ENCODE data around the gene BANP.

BANP gene

GRCh38 chr16:87918338-87918737 is 32.9 kb upstream of the BANP start:
- peaks cover 14% of the 10 kb centered on the region for H3K4me1 ChIP-seq (ENCODE audit: control insufficient read depth, insufficient read depth, low read length, unreplicated experiment)
- peak overlapping the region; percentile 87 for H2AFZ ChIP-seq (ENCODE audit: low read length, unreplicated experiment)
- H3K27me3 ChIP-seq (ENCODE audit: insufficient read depth, low read length) = no peaks in the 10 kb centered on the region; the same call in 1 of the 2 replicates
- H3K36me3 ChIP-seq (ENCODE audit: insufficient read depth, low read length) = no peaks in the 10 kb centered on the region
- peak overlapping the region; percentile 70 for H3K4me3 ChIP-seq (ENCODE audit: low read depth, low read length)
- peak overlapping the region; percentile 59; the same call in 1 of the 2 replicates for H3K27ac ChIP-seq (ENCODE audit: low read depth, low read length)
- no peaks in the 10 kb centered on the region for H3K79me2 ChIP-seq (ENCODE audit: control insufficient read depth, insufficient read depth, low read length, unreplicated experiment)

- Histone ChIP-seq H3K27me3 (ENCODE audit: insufficient read depth, low read length) (no peaks in the 10 kb centered on the region), H3K4me1 (ENCODE audit: control insufficient read depth, insufficient read depth, low read length, unreplicated experiment) (peaks cover 14% of the 10 kb centered on the region), H2AFZ (ENCODE audit: low read length, unreplicated experiment) (peak overlapping the region; percentile 87), H3K36me3 (ENCODE audit: insufficient read depth, low read length) (no peaks in the 10 kb centered on the region), H3K4me3 (ENCODE audit: low read depth, low read length) (peak overlapping the region; percentile 70), H3K79me2 (ENCODE audit: control insufficient read depth, insufficient read depth, low read length, unreplicated experiment) (no peaks in the 10 kb centered on the region), H3K27ac (ENCODE audit: low read depth, low read length) (peak overlapping the region; percentile 59; the same call in 1 of the 2 replicates)
Observed at GRCh38 chr16:87918866-87919680, 32.2 kb upstream of the BANP start.

DNA sequence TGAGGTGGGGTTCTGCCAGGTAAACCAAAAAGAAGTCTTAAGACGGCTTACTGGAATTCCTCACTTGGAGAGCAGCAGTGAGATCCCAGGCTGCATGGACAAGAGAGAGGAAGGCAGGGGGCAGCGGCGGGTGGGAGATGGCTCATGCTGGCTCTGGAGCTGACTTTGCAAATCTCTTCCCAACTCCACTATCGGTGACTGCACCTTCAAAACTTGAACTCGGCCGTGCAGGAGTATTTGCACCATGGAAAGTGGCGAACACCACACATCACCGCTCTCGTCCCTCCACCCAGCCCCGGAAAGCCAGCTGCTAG is 31.6 kb upstream of the BANP start:
- Histone ChIP-seq H3K79me2 (ENCODE audit: control insufficient read depth, insufficient read depth, low read length, unreplicated experiment) (no peaks in the 10 kb centered on the region), H3K27me3 (ENCODE audit: insufficient read depth, low read length) (no peaks in the 10 kb centered on the region), H3K4me1 (ENCODE audit: control insufficient read depth, insufficient read depth, low read length, unreplicated experiment) (peaks cover 14% of the 10 kb centered on the region), H3K27ac (ENCODE audit: low read depth, low read length) (no peak overlapping the region), H3K36me3 (ENCODE audit: insufficient read depth, low read length) (no peaks in the 10 kb centered on the region), H3K4me3 (ENCODE audit: low read depth, low read length) (no peak overlapping the region), H2AFZ (ENCODE audit: low read length, unreplicated experiment) (no peak overlapping the region)

DNA sequence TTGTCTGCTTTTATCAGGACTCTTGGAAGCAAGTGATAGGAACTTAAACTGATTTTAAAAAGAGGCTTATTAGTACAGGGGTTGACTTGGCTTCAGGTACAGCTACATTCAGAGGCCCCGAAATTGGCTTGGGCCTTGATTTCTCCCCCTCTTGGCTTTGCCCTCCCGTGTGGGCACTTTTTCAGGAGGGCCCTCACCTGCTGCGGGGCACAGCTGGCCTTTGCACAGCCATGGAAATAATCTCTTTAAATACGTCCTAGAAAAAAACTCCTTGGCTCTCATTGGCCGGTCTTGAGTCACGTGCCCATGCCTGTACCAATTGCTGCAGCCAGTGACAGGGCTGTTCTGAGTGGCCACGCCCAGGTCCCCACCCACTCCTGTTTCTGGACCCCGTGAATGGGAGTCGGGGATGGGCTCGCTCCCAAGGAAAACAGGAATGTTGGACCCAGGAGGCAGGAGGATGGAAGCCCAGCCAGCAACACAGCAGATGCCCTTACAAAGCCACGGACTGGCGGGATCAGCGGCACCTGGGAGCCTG is 29.9 kb upstream of the BANP start:
- no peak overlapping the region for H3K4me3 ChIP-seq (ENCODE audit: low read depth, low read length)
- H2AFZ ChIP-seq (ENCODE audit: low read length, unreplicated experiment) = no peak overlapping the region
- H3K4me1 ChIP-seq (ENCODE audit: control insufficient read depth, insufficient read depth, low read length, unreplicated experiment) = peaks cover 14% of the 10 kb centered on the region
- H3K79me2 ChIP-seq (ENCODE audit: control insufficient read depth, insufficient read depth, low read length, unreplicated experiment) = no peaks in the 10 kb centered on the region
- H3K27me3 ChIP-seq (ENCODE audit: insufficient read depth, low read length) = 0 out of 2 replicates have a peak, but pooled peaks cover 2% of the 10 kb centered on the region
- no peak overlapping the region for H3K27ac ChIP-seq (ENCODE audit: low read depth, low read length)
- no peaks in the 10 kb centered on the region for H3K36me3 ChIP-seq (ENCODE audit: insufficient read depth, low read length)

DNA sequence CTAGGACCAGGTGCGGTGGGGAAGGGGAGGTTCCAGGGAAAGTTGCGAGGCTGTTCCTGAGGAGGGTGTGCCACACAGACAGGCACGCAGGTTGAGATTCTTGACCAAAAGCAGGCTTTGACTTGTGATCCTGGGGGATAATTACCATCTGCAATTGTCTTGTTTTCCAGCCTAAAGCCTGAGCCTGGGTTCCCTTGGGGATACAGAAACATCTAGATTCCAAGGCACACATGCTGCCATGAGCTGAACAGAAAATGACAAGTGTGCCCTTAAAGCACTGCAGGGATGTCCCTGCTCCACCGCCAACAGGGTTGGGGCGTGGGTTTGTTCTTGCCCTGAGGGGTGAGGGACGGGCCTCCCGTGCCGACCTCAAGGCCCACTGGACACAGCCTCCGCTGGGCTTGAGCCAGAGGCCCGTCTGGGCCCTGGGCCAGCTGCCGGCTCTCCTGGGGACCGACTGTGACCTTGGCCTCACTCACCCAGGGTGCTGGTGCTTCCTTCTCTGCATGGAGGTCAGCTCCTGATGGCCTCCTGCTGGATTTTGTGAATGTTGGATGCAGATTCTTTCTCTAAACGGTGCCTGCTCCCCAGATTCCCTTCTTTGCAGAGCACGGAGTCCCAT is 28.9 kb upstream of the BANP start:
- peaks cover 14% of the 10 kb centered on the region for H3K4me1 ChIP-seq (ENCODE audit: control insufficient read depth, insufficient read depth, low read length, unreplicated experiment)
- H3K79me2 ChIP-seq (ENCODE audit: control insufficient read depth, insufficient read depth, low read length, unreplicated experiment) = no peaks in the 10 kb centered on the region
- no peak overlapping the region for H2AFZ ChIP-seq (ENCODE audit: low read length, unreplicated experiment)
- 0 out of 2 replicates have a peak, but pooled peaks cover 6% of the 10 kb centered on the region for H3K27me3 ChIP-seq (ENCODE audit: insufficient read depth, low read length)
- H3K36me3 ChIP-seq (ENCODE audit: insufficient read depth, low read length) = no peaks in the 10 kb centered on the region
- H3K27ac ChIP-seq (ENCODE audit: low read depth, low read length) = no peak overlapping the region
- no peak overlapping the region for H3K4me3 ChIP-seq (ENCODE audit: low read depth, low read length)

- H3K4me3 ChIP-seq (ENCODE audit: low read depth, low read length) = no peak overlapping the region
- no peak overlapping the region for H2AFZ ChIP-seq (ENCODE audit: low read length, unreplicated experiment)
- H3K79me2 ChIP-seq (ENCODE audit: control insufficient read depth, insufficient read depth, low read length, unreplicated experiment) = no peaks in the 10 kb centered on the region
- H3K4me1 ChIP-seq (ENCODE audit: control insufficient read depth, insufficient read depth, low read length, unreplicated experiment) = peaks cover 3% of the 10 kb centered on the region
- H3K27me3 ChIP-seq (ENCODE audit: insufficient read depth, low read length) = 0 out of 2 replicates have a peak, but pooled peaks cover 6% of the 10 kb centered on the region
- H3K36me3 ChIP-seq (ENCODE audit: insufficient read depth, low read length) = no peaks in the 10 kb centered on the region
- H3K27ac ChIP-seq (ENCODE audit: low read depth, low read length) = no peak overlapping the region
Observed at GRCh38 chr16:87924041-87924810, 27.0 kb upstream of the BANP start.

DNA sequence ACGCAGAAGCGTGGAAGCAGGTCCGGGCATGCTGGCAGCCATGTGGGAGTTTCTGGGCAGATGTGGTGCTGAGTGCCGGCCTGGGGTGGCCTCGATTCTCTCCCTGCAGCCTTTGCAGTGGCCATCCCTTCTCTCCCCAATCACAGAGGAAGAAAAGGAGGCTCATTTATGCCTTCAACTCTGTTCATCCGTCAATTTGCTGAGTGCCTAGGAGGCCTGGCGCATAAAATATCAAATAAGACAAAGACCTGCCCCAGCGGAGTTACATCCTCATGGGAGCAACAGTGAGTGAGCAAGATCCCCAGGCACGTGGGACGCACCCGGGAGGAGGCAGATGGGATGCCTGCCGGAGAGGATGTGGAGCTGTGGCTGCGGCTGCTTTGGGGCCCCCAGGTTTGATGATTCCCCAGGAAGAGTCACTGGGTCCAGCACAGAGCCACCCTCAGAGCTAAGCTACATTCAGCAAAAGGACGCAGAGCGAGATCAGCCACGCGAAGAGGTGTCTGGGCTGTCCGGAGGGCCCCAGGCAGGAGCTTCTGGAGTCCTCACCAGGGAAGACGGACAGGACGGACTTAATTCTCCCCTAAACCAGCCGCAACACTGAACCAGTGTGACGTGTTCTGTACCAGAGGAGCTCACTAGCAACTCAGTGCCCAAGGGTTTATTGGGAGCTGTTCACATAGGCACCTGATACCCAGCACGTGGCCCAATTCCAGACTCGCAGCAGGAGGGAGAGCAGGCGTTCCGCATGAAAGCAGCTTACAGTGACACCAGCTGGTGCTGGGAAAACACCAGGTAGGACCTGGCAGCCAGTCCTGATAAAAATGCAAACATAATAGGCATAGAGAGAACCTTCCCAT is 26.2 kb upstream of the BANP start:
- peaks cover 3% of the 10 kb centered on the region for H3K4me1 ChIP-seq (ENCODE audit: control insufficient read depth, insufficient read depth, low read length, unreplicated experiment)
- 0 out of 2 replicates have a peak, but pooled peaks cover 6% of the 10 kb centered on the region for H3K27me3 ChIP-seq (ENCODE audit: insufficient read depth, low read length)
- H3K4me3 ChIP-seq (ENCODE audit: low read depth, low read length) = no peak overlapping the region
- H3K27ac ChIP-seq (ENCODE audit: low read depth, low read length) = no peak overlapping the region
- H2AFZ ChIP-seq (ENCODE audit: low read length, unreplicated experiment) = no peak overlapping the region
- no peaks in the 10 kb centered on the region for H3K79me2 ChIP-seq (ENCODE audit: control insufficient read depth, insufficient read depth, low read length, unreplicated experiment)
- H3K36me3 ChIP-seq (ENCODE audit: insufficient read depth, low read length) = no peaks in the 10 kb centered on the region

DNA sequence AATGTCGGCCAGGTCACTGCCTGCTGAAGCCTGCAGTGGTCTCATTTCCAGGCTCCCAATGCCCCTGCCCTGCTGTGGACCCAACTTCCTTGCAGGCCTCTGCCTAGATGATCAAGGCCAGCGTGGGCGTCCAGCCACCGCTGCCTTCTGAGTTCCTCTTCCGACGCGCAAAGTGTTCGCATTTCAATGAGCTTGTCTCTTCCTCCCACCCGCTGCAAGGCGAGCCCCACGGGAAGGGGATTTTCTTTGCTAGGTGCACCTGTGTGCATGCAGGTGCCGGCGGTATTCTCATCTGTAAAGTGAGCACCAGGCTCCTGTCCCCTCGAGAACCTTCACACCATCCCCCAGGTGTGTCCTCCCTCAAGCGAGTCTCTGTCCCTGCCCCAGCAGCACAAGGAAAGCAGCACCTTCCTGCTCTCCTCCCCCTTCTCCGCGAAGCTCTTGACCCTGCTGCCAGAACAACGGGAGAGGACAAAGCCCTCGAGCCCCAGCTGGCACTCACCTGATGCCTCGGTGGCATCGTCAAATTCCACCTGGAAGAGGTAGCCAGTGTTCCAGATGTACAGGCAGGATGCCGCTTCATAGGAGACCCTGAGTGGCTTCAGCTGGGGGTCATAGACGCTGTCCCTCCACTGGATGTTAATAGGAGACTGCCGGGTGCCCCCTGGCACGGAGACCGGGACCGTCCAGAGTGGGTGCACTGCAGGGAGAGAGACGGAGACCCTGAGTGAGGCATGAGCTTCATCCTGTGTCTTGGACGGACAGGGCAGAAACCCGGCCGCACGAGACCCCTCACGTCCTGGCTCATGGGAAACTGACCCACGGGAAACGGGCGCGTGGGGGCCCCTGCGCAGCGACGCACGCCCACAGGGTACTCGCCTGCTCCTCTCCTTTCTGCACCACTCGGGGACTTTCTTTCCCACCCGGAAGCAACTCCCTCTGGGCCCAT is 24.7 kb upstream of the BANP start:
- no peaks in the 10 kb centered on the region for H3K79me2 ChIP-seq (ENCODE audit: control insufficient read depth, insufficient read depth, low read length, unreplicated experiment)
- H3K4me3 ChIP-seq (ENCODE audit: low read depth, low read length) = no peak overlapping the region
- peaks cover 3% of the 10 kb centered on the region for H3K4me1 ChIP-seq (ENCODE audit: control insufficient read depth, insufficient read depth, low read length, unreplicated experiment)
- H3K27ac ChIP-seq (ENCODE audit: low read depth, low read length) = no peak overlapping the region
- no peaks in the 10 kb centered on the region for H3K36me3 ChIP-seq (ENCODE audit: insufficient read depth, low read length)
- H2AFZ ChIP-seq (ENCODE audit: low read length, unreplicated experiment) = no peak overlapping the region
- H3K27me3 ChIP-seq (ENCODE audit: insufficient read depth, low read length) = 0 out of 2 replicates have a peak, but pooled peaks cover 6% of the 10 kb centered on the region

GRCh38 chr16:87927195-87927562 is 24.1 kb upstream of the BANP start:
- Histone ChIP-seq H3K79me2 (ENCODE audit: control insufficient read depth, insufficient read depth, low read length, unreplicated experiment) (no peaks in the 10 kb centered on the region), H3K36me3 (ENCODE audit: insufficient read depth, low read length) (no peaks in the 10 kb centered on the region), H3K4me1 (ENCODE audit: control insufficient read depth, insufficient read depth, low read length, unreplicated experiment) (peaks cover 3% of the 10 kb centered on the region), H3K27ac (ENCODE audit: low read depth, low read length) (no peak overlapping the region), H2AFZ (ENCODE audit: low read length, unreplicated experiment) (no peak overlapping the region), H3K4me3 (ENCODE audit: low read depth, low read length) (no peak overlapping the region), H3K27me3 (ENCODE audit: insufficient read depth, low read length) (0 out of 2 replicates have a peak, but pooled peaks cover 6% of the 10 kb centered on the region)
